ENCODE measurements around the gene PPP1R12A.

PPP1R12A gene

GRCh38 chr12:79935624-79936345, 888 bp upstream of the PPP1R12A start:
- DNase-seq, result no peak

GRCh38 chr12:79934281-79935020, 446 bp downstream of the PPP1R12A start:
- peak; percentile 44 for DNase-seq

GRCh38 chr12:79933532-79934264, 1.2 kb downstream of the PPP1R12A start:
- no peak for DNase-seq

GRCh38 chr12:79933043-79933442, 1.9 kb downstream of the PPP1R12A start:
- no peak for DNase-seq

- no peak for DNase-seq
These were observed 2.5 kb downstream of the PPP1R12A start for GRCh38 chr12:79932357-79932756.

GRCh38 chr12:79929065-79929464, 5.8 kb downstream of the PPP1R12A start:
- no peak for DNase-seq

GRCh38 chr12:79927772-79928474, 7.0 kb downstream of the PPP1R12A start:
- DNase-seq, result peak; percentile 31

GRCh38 chr12:79926951-79927350, 7.9 kb downstream of the PPP1R12A start:
- DNase-seq, result no peak

- no peak for DNase-seq
These were observed 9.4 kb downstream of the PPP1R12A start for GRCh38 chr12:79925492-79925891.

- DNase-seq, result no peak
These were observed 13.1 kb downstream of the PPP1R12A start for GRCh38 chr12:79921786-79922185.

GRCh38 chr12:79920421-79921238, 14.3 kb downstream of the PPP1R12A start:
- DNase-seq, result no peak

GRCh38 chr12:79919762-79920161, 15.1 kb downstream of the PPP1R12A start:
- no peak for DNase-seq

GRCh38 chr12:79916826-79917225, 18.1 kb downstream of the PPP1R12A start:
- no peak for DNase-seq

- DNase-seq, result no peak
These were observed 22.8 kb downstream of the PPP1R12A start for GRCh38 chr12:79911889-79912656.

GRCh38 chr12:79908366-79908765, 26.5 kb downstream of the PPP1R12A start:
- no peak for DNase-seq

GRCh38 chr12:79901506-79901905, 33.4 kb downstream of the PPP1R12A start:
- DNase-seq, result no peak

GRCh38 chr12:79900951-79901350, 33.9 kb downstream of the PPP1R12A start:
- DNase-seq, result no peak

- DNase-seq, result no peak
These were observed 34.7 kb downstream of the PPP1R12A start for GRCh38 chr12:79900199-79900598.

- DNase-seq, result no peak
These were observed 37.3 kb downstream of the PPP1R12A start for GRCh38 chr12:79897617-79898016.

GRCh38 chr12:79895804-79896203, 39.1 kb downstream of the PPP1R12A start:
- no peak for DNase-seq

- DNase-seq, result no peak
These were observed 39.8 kb downstream of the PPP1R12A start for GRCh38 chr12:79895071-79895470.

Data from effector CD4-positive, alpha-beta T cell (primary cell).